Adrenal gland (tissue), 12 donors: Measurements from ENCODE around the gene WWOX. TPM values are rescaled to one million over a fixed set of nuclear protein-coding genes. Genes with fewer than 3 reads are reported as not detected.
A peak's percentile ranks its signal among the peaks of the same experiment; 100 is the strongest.
"Not testable (repeated sequence)": the region's sequence is repeated elsewhere in the genome, so short reads cannot be mapped to it uniquely, and the experiment has no call there.

ENCODE experiments used
- DNase-seq, 7 donors: peaks; one replicate each; pipeline ENCODE4 v3.0.0-alpha.2; 2019 to 2020
- H3K27ac ChIP-seq, 5 donors: fragments of 200-600 bp; sonication (generic) in 4 of 5; 1 replicate in 3 of 5; 2 replicates in 2 of 5; pipeline versions ENCODE4 v1.5.1 to v1.8.0; 2016 to 2020; ENCODE audit warnings: mild to moderate bottlenecking in 1 of 5
- H3K27me3 ChIP-seq: fragments of 200-600 bp; 2 replicates; pipeline ENCODE4 v1.8.0; 2021
- H3K36me3 ChIP-seq, 2 donors: fragments of 200-600 bp; replicated peaks in 1 of 2; 1 replicate in 1 of 2; 2 replicates in 1 of 2; pipeline versions ENCODE4 v1.5.1 to v1.8.0; 2018 to 2022
- H3K4me1 ChIP-seq, 2 donors: fragments of 200-600 bp; replicated peaks in 1 of 2; 1 replicate in 1 of 2; 2 replicates in 1 of 2; pipeline versions ENCODE4 v1.5.1 to v1.8.0; 2018 to 2021
- H3K4me3 ChIP-seq, 4 donors: fragments of 200-600 bp; sonication (generic) in 3 of 4; one replicate each; pipeline ENCODE4 v1.5.1; 2016 to 2018
- H3K9me3 ChIP-seq, 3 donors: fragments of 200-600 bp; sonication (generic) in 1 of 3; replicated peaks in 1 of 3; 1 replicate in 2 of 3; 2 replicates in 1 of 3; pipeline versions ENCODE4 v1.5.1 to v1.8.0; 2016 to 2021
- POLR2A ChIP-seq, 2 donors: fragments of 450-650 bp; IDR thresholded peaks; one replicate each; pipeline ENCODE4 v1.6.1; 2017; ENCODE audit warnings: antibody characterized with exemption in 2 of 2, mild to moderate bottlenecking in 2 of 2, moderate library complexity in 1 of 2
- WGBS, 4 donors: extraction: QIAGEN DNeasy Blood & Tissue Kit in 2 of 4; methylation state at CpG; one replicate each; pipeline versions ENCODE4 v1.1.5 to v1.1.7; 2013 to 2017; 5-methylcytosine and 5-hydroxymethylcytosine counted together
- intact Hi-C, 2 donors: fragments of 100-400 bp; cut with DNase I; formaldehyde crosslinking; loops; one replicate each; pipeline versions ENCODE4 v1.14.1 to v1.15.0; 2022 to 2023
- polyA plus RNA-seq, 3 donors: library from polyadenylated mRNA; stranded (reverse); fragments of 200-250 nt in 2 of 3; fragments of 350-450 nt in 1 of 3; fragmentation: Illumina TruSeq in 1 of 3; extraction: RNeasy Lipid Tissue Mini Kit (QIAGEN cat#74804) in 1 of 3; gene quantifications; one replicate each; pipeline ENCODE4 v1.2.3, GENCODE V29; 2013 to 2014
- small RNA-seq, 2 donors: library from RNA; depleted of rRNA; stranded (forward); fragments of <200 nt; gene quantifications; one replicate each; pipeline ENCODE3, GENCODE V24; 2016
- total RNA-seq, 9 donors: library from RNA; depleted of rRNA in 4 of 9; stranded (reverse); fragments of >200 nt in 4 of 9; fragments of 120-200 nt in 1 of 9; fragmentation: NEBNext Ultra II Directional in 1 of 9; extraction: Animal tissue kit (Norgen Biotek cat#: 25700) in 1 of 9; gene quantifications; one replicate each; pipeline versions ENCODE4 v1.1.0 to v1.2.4, GENCODE V29; 2013 to 2023
- TF ChIP-seq, protein P1 (sequence below), 6 experiments: fragments of 450-650 bp in 4 of 6; fragments of 200-600 bp in 2 of 6; sonication (generic) in 1 of 6; IDR thresholded peaks; 1 replicate in 5 of 6; 2 replicates in 1 of 6; pipeline versions ENCODE4 v1.5.1 to v1.8.0; 2016 to 2021; ENCODE audit warnings: antibody characterized with exemption in 6 of 6, mild to moderate bottlenecking in 2 of 6, moderate library complexity in 1 of 6
- donor health status: healthy with polysubstance abuse.
- donor health status: Bipolar disorder and iron deficiency.
- donor health status: DM: yes; HTN: yes; CAD: no.
- donor health status: DM: no; HTN: no; CAD: no.
- donor health status: DM: no; HTN: no; CAD: no.
- donor health status: DM: yes; HTN: yes; CAD: no.

Gene WWOX
- total and polyA plus RNA-seq, 12 donors = 11.8 to 74.6 (median 20.5) TPM

- 72 to 84% (median 79%) methylated on average over 5 to 10 of the region's 10 CpGs for WGBS, 4 donors
- H3K27me3 ChIP-seq = no peaks in the 10 kb centered on the region
- peak in 1 of 7 donors; percentile 30 for DNase-seq
- no peaks in the 10 kb centered on the region for H3K36me3 ChIP-seq
- no peaks in the 10 kb centered on the region for H3K9me3 ChIP-seq
- no peak overlapping the region for H3K4me3 ChIP-seq
- H3K4me1 ChIP-seq = no peaks in the 10 kb centered on the region
- H3K27ac ChIP-seq = no peak overlapping the region
- no peak for TF ChIP-seq POLR2A (IDR thresholded peaks at IDR 0.05)
- TF ChIP-seq, protein P1, sequence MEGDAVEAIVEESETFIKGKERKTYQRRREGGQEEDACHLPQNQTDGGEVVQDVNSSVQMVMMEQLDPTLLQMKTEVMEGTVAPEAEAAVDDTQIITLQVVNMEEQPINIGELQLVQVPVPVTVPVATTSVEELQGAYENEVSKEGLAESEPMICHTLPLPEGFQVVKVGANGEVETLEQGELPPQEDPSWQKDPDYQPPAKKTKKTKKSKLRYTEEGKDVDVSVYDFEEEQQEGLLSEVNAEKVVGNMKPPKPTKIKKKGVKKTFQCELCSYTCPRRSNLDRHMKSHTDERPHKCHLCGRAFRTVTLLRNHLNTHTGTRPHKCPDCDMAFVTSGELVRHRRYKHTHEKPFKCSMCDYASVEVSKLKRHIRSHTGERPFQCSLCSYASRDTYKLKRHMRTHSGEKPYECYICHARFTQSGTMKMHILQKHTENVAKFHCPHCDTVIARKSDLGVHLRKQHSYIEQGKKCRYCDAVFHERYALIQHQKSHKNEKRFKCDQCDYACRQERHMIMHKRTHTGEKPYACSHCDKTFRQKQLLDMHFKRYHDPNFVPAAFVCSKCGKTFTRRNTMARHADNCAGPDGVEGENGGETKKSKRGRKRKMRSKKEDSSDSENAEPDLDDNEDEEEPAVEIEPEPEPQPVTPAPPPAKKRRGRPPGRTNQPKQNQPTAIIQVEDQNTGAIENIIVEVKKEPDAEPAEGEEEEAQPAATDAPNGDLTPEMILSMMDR (IDR thresholded peaks at IDR 0.05) = no peak
- intact Hi-C loops = no loop called here
Observed at GRCh38 chr16:79257953-79258490, 1158.6 kb downstream of the WWOX start.

DNA sequence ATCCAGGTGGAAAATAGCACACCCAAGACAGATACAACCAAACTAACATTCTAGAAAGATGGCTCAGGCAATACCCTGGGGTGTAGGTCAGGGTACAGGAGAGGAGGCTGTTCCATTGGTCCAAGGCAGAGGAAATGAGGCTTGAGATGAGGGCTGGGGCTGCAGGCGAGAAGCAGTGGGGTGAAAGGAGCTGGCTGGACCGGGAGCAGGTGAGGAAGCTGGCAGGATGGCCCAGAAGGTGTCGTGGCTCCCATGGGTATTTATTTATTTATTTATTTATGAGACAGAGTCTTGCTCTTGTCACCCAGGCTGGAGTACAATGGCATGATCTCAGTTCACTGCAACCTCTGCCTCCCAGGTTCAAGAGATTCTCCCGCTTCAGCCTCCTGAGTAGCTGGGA lies 1161.4 kb downstream of the WWOX start:
- DNase-seq, H3K27ac ChIP-seq, H3K27me3 ChIP-seq, H3K4me3 ChIP-seq, intact Hi-C loops, H3K36me3 ChIP-seq, H3K4me1 ChIP-seq, H3K9me3 ChIP-seq: not testable (repeated sequence)
- WGBS, 4 donors = 92 to 94% (median 93%) methylated on average over 4 of the region's 4 CpGs

GRCh38 chr16:79261481-79261940 lies 1162.1 kb downstream of the WWOX start:
- no peaks in the 10 kb centered on the region for H3K27me3 ChIP-seq
- peak in 6 of 7 donors; percentile 20 to 61 (median 40) for DNase-seq
- no peak overlapping the region for H3K27ac ChIP-seq
- TF ChIP-seq POLR2A (IDR thresholded peaks at IDR 0.05) = no peak
- TF ChIP-seq, protein P1 (IDR thresholded peaks at IDR 0.05) = peak in 4 of 6 experiments; percentile 23 to 47 (median 45)
- H3K4me3 ChIP-seq = no peak overlapping the region
- intact Hi-C loops = no loop called here
- no peaks in the 10 kb centered on the region for H3K4me1 ChIP-seq
- no peaks in the 10 kb centered on the region for H3K9me3 ChIP-seq
- H3K36me3 ChIP-seq = no peaks in the 10 kb centered on the region
- 31 to 52% (median 41%) methylated on average over 5 of the region's 5 CpGs for WGBS, 4 donors

DNA sequence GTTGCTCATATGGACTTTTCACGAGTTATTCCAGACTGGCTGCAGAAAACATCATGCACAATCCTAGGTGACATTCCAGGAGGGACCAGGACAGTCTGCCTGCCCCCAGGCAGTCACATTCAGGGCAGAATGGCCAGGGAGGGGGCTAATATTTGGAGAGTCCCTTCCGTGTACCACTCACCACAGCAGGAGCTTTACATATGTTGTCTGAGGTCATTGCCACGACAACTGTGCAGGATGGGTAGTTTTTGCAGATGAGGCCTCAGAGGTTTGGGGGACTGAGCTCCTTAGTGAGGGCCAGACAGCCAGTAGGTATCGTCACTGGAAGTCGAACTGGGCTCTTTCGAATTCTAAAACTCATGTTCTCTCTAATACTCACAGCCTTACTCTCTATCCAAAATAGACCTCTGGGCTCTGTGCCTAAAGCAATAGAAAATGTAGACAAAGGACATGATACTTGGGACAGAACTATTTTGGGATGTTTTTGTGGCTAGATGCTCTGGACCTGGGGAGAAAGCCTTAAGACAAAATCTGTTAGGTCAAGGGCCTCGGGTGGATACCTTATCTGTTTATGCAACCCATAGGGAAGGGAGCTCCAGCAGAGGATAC lies 1162.6 kb downstream of the WWOX start:
- no peaks in the 10 kb centered on the region for H3K36me3 ChIP-seq
- WGBS, 4 donors = 68 to 75% (median 70%) methylated on average over 7 of the region's 7 CpGs
- no peak for TF ChIP-seq POLR2A (IDR thresholded peaks at IDR 0.05)
- TF ChIP-seq, protein P1 (IDR thresholded peaks at IDR 0.05) = no peak
- H3K4me3 ChIP-seq = no peak overlapping the region
- no peaks in the 10 kb centered on the region for H3K27me3 ChIP-seq
- intact Hi-C loops = no loop called here
- DNase-seq = no peak
- H3K4me1 ChIP-seq = no peaks in the 10 kb centered on the region
- no peak overlapping the region for H3K27ac ChIP-seq
- no peaks in the 10 kb centered on the region for H3K9me3 ChIP-seq

Small RNA genes within 50 kb of the gene (small RNA-seq; reads per million reads assigned to genes)
- gene AC027279.3 = 0 reads per million in 2 donors

Other genes starting within 250 kb of the WWOX start
- not detected for gene CLEC3A, start 77.1 kb upstream of the WWOX start, total RNA-seq
- gene CLEC3A, start 77.1 kb upstream of the WWOX start, polyA plus RNA-seq = not detected